Caco-2 (cell line): ENCODE data around the gene ATG2A. TPM values are rescaled to one million over a fixed set of nuclear protein-coding genes. Genes with fewer than 3 reads are reported as not detected.

Experiments
- BruUV-seq: library from RNA; stranded (reverse); fragments of 400-500 nt; replicated peaks from 2 replicates; lab custom pipeline; 2021; lab: Mats Ljungman, UMichigan
- CTCF ChIA-PET: fragments of 300-600 bp; sonication (Branson Sonifier 250); formaldehyde crosslinking; loops from one replicate; lab custom pipeline; 2022; ENCODE audit warnings: antibody characterized with exemption; lab: Charles Lee
- POLR2A ChIA-PET: fragments of 300-600 bp; sonication (Branson Sonifier 250); formaldehyde crosslinking; loops from one replicate; lab custom pipeline; 2022; ENCODE audit warnings: antibody characterized with exemption; lab: Charles Lee
- DNase-seq, 2 experiments: peaks; one replicate each; pipeline versions ENCODE4 v3.0.0 to v3.0.0-alpha.2; 2020 to 2022
- H3K27me3 ChIP-seq: replicated peaks from 2 replicates; pipeline ENCODE4 v1.6.0; 2011; ENCODE audit warnings: low read length; ENCODE audit not compliant: control insufficient read depth, insufficient read depth
- H3K36me3 ChIP-seq: 2 replicates; pipeline ENCODE4 v1.5.1; 2011; ENCODE audit warnings: low read length; ENCODE audit not compliant: control insufficient read depth, insufficient read depth
- H3K4me1 ChIP-seq: fragments of 250-450 bp; sonication (Bioruptor Pico); 2 replicates; pipeline ENCODE4 v1.5.1; 2020; ENCODE audit warnings: mild to moderate bottlenecking
- H3K4me3 ChIP-seq: 2 replicates; pipeline ENCODE4 v1.5.1; 2011; ENCODE audit warnings: low read depth, mild to moderate bottlenecking, control low read depth, low read length
- H3K9me3 ChIP-seq: fragments of 250-450 bp; sonication (Bioruptor Pico); 2 replicates; pipeline ENCODE4 v1.5.1; 2020; ENCODE audit warnings: mild to moderate bottlenecking, moderate library complexity
- H3K27ac Mint-ChIP-seq: one replicate; pipeline ENCODE4 v1.8.0; 2022; ENCODE audit warnings: mixed read lengths; ENCODE audit not compliant: unreplicated experiment
- H3K27me3 Mint-ChIP-seq: one replicate; pipeline ENCODE4 v1.8.0; 2022; ENCODE audit warnings: mixed read lengths; ENCODE audit not compliant: insufficient read depth, unreplicated experiment
- H3K36me3 Mint-ChIP-seq: one replicate; pipeline ENCODE4 v1.8.0; 2022; ENCODE audit warnings: mild to moderate bottlenecking, mixed read lengths; ENCODE audit not compliant: insufficient read depth, unreplicated experiment
- H3K4me1 Mint-ChIP-seq: one replicate; pipeline ENCODE4 v1.8.0; 2022; ENCODE audit warnings: low read depth, mixed read lengths; ENCODE audit not compliant: unreplicated experiment
- H3K4me3 Mint-ChIP-seq: one replicate; pipeline ENCODE4 v1.8.0; 2022; ENCODE audit warnings: mild to moderate bottlenecking, moderate library complexity, mixed read lengths; ENCODE audit not compliant: unreplicated experiment
- H3K9me3 Mint-ChIP-seq: one replicate; pipeline ENCODE4 v1.8.0; 2022; ENCODE audit warnings: mixed read lengths; ENCODE audit not compliant: unreplicated experiment
- CTCF ChIP-seq, 2 experiments: fragments of 200-600 bp in 1 of 2; IDR thresholded peaks; 1 replicate in 1 of 2; 2 replicates in 1 of 2; pipeline versions ENCODE4 v1.5.1 to v1.8.0; 2011 to 2022; ENCODE audit warnings: antibody characterized with exemption in 1 of 2, control low read depth in 1 of 2, inconsistent platforms in 1 of 2, low read depth in 1 of 2, low read length in 1 of 2, mild to moderate bottlenecking in 1 of 2, moderate library complexity in 1 of 2; ENCODE audit not compliant: insufficient read depth in 1 of 2, severe bottlenecking in 1 of 2, unreplicated experiment in 1 of 2
- intact Hi-C: fragments of 100-400 bp; cut with micrococcal nuclease; formaldehyde crosslinking; loops from one replicate; pipeline ENCODE4 v1.10.0; 2022; ENCODE audit not compliant: unreplicated experiment
- total RNA-seq: library from RNA; stranded (reverse); gene quantifications from 2 replicates; pipeline ENCODE4 v1.2.3, GENCODE V29; 2022

The ATG2A gene
- total RNA-seq, 1 experiment from 2014 or later = 27.9 TPM

GRCh38 chr11:64929625-64930024 is 12.6 kb upstream of the ATG2A start:
- intact Hi-C loops = no loop called here
- ChIA-PET CTCF (interaction anchor here (0.6 kb wide), 2 partner anchors 16 to 60 kb away, joined by 4 to 9 read pairs; no protein-coding TSS in a partner anchor), POLR2A (no interaction called here)
- peaks cover 6% of the 10 kb centered on the region for H3K4me1 ChIP-seq
- Mint-ChIP-seq H3K9me3 (no peaks in the 10 kb centered on the region), H3K27me3 (no peaks in the 10 kb centered on the region), H3K4me1 (peaks cover 7% of the 10 kb centered on the region), H3K27ac (no peak overlapping the region), H3K36me3 (peaks cover 11% of the 10 kb centered on the region), H3K4me3 (no peak overlapping the region)
- H3K4me3 ChIP-seq = no peak overlapping the region
- no peaks in the 10 kb centered on the region for H3K9me3 ChIP-seq
- H3K27me3 ChIP-seq = no peaks in the 10 kb centered on the region
- BruUV-seq = no TSS peak
- H3K36me3 ChIP-seq = no peaks in the 10 kb centered on the region
- DNase-seq = no peak
- TF ChIP-seq CTCF (IDR thresholded peaks at IDR 0.05; ENCODE audit: insufficient read depth in 1 of 2, low read depth in 1 of 2, low read length in 1 of 2, severe bottlenecking in 1 of 2, unreplicated experiment in 1 of 2) = no peak

GRCh38 chr11:64928957-64929356 is 11.9 kb upstream of the ATG2A start:
- H3K9me3 Mint-ChIP-seq = no peaks in the 10 kb centered on the region
- ChIA-PET CTCF (no interaction called here), POLR2A (no interaction called here)
- intact Hi-C loops = no loop called here
- H3K4me1 Mint-ChIP-seq = peaks cover 6% of the 10 kb centered on the region
- H3K4me3 Mint-ChIP-seq = no peak overlapping the region
- no peaks in the 10 kb centered on the region for H3K9me3 ChIP-seq
- no peaks in the 10 kb centered on the region for H3K27me3 ChIP-seq
- H3K4me3 ChIP-seq = no peak overlapping the region
- DNase-seq = no peak
- no peaks in the 10 kb centered on the region for H3K27me3 Mint-ChIP-seq
- no peaks in the 10 kb centered on the region for H3K4me1 ChIP-seq
- no peak overlapping the region for H3K27ac Mint-ChIP-seq
- TF ChIP-seq CTCF (IDR thresholded peaks at IDR 0.05; ENCODE audit: insufficient read depth in 1 of 2, low read depth in 1 of 2, low read length in 1 of 2, severe bottlenecking in 1 of 2, unreplicated experiment in 1 of 2) = no peak
- BruUV-seq = no TSS peak
- no peaks in the 10 kb centered on the region for H3K36me3 ChIP-seq
- H3K36me3 Mint-ChIP-seq = peaks cover 17% of the 10 kb centered on the region

- H3K27me3 Mint-ChIP-seq = no peaks in the 10 kb centered on the region
- H3K36me3 Mint-ChIP-seq = peaks cover 17% of the 10 kb centered on the region
- no peak for DNase-seq
- intact Hi-C loops = no loop called here
- Histone ChIP-seq H3K4me1 (peaks cover 4% of the 10 kb centered on the region; the same call in 1 of the 2 replicates), H3K9me3 (no peaks in the 10 kb centered on the region), H3K27me3 (no peaks in the 10 kb centered on the region), H3K4me3 (no peak overlapping the region), H3K36me3 (no peaks in the 10 kb centered on the region)
- ChIA-PET CTCF (no interaction called here), POLR2A (no interaction called here)
- no peak overlapping the region for H3K4me3 Mint-ChIP-seq
- TF ChIP-seq CTCF (IDR thresholded peaks at IDR 0.05; ENCODE audit: insufficient read depth in 1 of 2, low read depth in 1 of 2, low read length in 1 of 2, severe bottlenecking in 1 of 2, unreplicated experiment in 1 of 2) = no peak
- H3K27ac Mint-ChIP-seq = no peak overlapping the region
- H3K9me3 Mint-ChIP-seq = no peaks in the 10 kb centered on the region
- BruUV-seq = no TSS peak
- H3K4me1 Mint-ChIP-seq = peaks cover 6% of the 10 kb centered on the region
These were observed 9.7 kb upstream of the ATG2A start for GRCh38 chr11:64926689-64927088.
